CD4-positive, alpha-beta T cell treated with Interferon gamma for 1 hour (primary cell): ENCODE measurements around the gene TBC1D2.

ENCODE experiments used
- DNase-seq: peaks from one replicate; pipeline ENCODE4 v3.0.0-alpha.2; 2020

The TBC1D2 gene

GRCh38 chr9:98211260-98211659 is 44.2 kb downstream of the TBC1D2 start:
- no peak for DNase-seq

- no peak for DNase-seq
Observed at GRCh38 chr9:98210435-98210834, 45.0 kb downstream of the TBC1D2 start.

- no peak for DNase-seq
Observed at GRCh38 chr9:98209530-98209929, 45.9 kb downstream of the TBC1D2 start.

GRCh38 chr9:98208635-98209034 is 46.8 kb downstream of the TBC1D2 start:
- DNase-seq: no peak

- no peak for DNase-seq
Observed at GRCh38 chr9:98207606-98208005, 47.8 kb downstream of the TBC1D2 start.

GRCh38 chr9:98206754-98207153 is 48.7 kb downstream of the TBC1D2 start:
- DNase-seq: no peak

GRCh38 chr9:98204692-98205091 is 50.8 kb downstream of the TBC1D2 start:
- DNase-seq: no peak

GRCh38 chr9:98203153-98203552 is 52.3 kb downstream of the TBC1D2 start:
- no peak for DNase-seq

- DNase-seq: no peak
Observed at GRCh38 chr9:98202252-98202651, 53.2 kb downstream of the TBC1D2 start.

GRCh38 chr9:98201749-98202148 is 53.7 kb downstream of the TBC1D2 start:
- DNase-seq: no peak

GRCh38 chr9:98201102-98201501 is 54.3 kb downstream of the TBC1D2 start:
- no peak for DNase-seq

GRCh38 chr9:98199388-98200033 is 55.9 kb downstream of the TBC1D2 start:
- no peak for DNase-seq

- no peak for DNase-seq
Observed at GRCh38 chr9:98195671-98196070, 59.8 kb downstream of the TBC1D2 start.

GRCh38 chr9:98193336-98193944 is 62.0 kb downstream of the TBC1D2 start:
- DNase-seq: no peak

- peak; percentile 67 for DNase-seq
Observed at GRCh38 chr9:98192503-98193335, 62.7 kb downstream of the TBC1D2 start, which contains the start of gene CORO2A. Gene CORO2A (minus strand): TSS chr9:98192637. CDS start chr9:98157660, 34,977 bp downstream.

GRCh38 chr9:98191671-98192502 is 63.6 kb downstream of the TBC1D2 start:
- no peak for DNase-seq

GRCh38 chr9:98191181-98191608 is 64.3 kb downstream of the TBC1D2 start:
- no peak for DNase-seq

- DNase-seq: no peak
Observed at GRCh38 chr9:98190757-98191105, 64.7 kb downstream of the TBC1D2 start.

GRCh38 chr9:98189412-98189811 is 66.0 kb downstream of the TBC1D2 start:
- DNase-seq: no peak

GRCh38 chr9:98187926-98188325 is 67.5 kb downstream of the TBC1D2 start:
- no peak for DNase-seq

GRCh38 chr9:98186236-98186635 is 69.2 kb downstream of the TBC1D2 start:
- no peak for DNase-seq

- no peak for DNase-seq
Observed at GRCh38 chr9:98185611-98186171, 69.8 kb downstream of the TBC1D2 start.
